Endothelial cell of umbilical vein (primary cell): ENCODE measurements around the gene SCAPER. TPM values are rescaled to one million over a fixed set of nuclear protein-coding genes. Genes with fewer than 3 reads are reported as not detected.

ENCODE experiments used
- BruUV-seq: library from RNA; stranded (reverse); fragments of 400-500 nt; replicated peaks from 2 replicates; lab custom pipeline; 2021; lab: Mats Ljungman, UMichigan
- CTCF ChIA-PET: fragments of 300-600, 350-600 bp; sonication (Branson Sonifier 250); formaldehyde crosslinking; loops from one replicate; lab custom pipeline; 2021; ENCODE audit warnings: antibody characterized with exemption, inconsistent platforms; lab: Charles Lee
- POLR2A ChIA-PET: fragments of 300-600, 350-600 bp; sonication (Branson Sonifier 250); formaldehyde crosslinking; loops from one replicate; lab custom pipeline; 2021; ENCODE audit warnings: antibody characterized with exemption, inconsistent platforms; lab: Charles Lee
- DNase-seq: peaks from one replicate; pipeline ENCODE4 v3.0.0-alpha.2; 2011; ENCODE audit warnings: low read depth, low spot score
- FAIRE-seq: peaks from 2 replicates; lab custom pipeline; 2011; peaks lifted over from hg19 to GRCh38; lab: Jason Lieb, UNC
- H2AFZ ChIP-seq: 2 replicates; pipeline ENCODE4 v1.6.0; 2012; ENCODE audit warnings: low read depth, low read length, control low read depth, inconsistent platforms
- H3K27ac ChIP-seq: 2 replicates; pipeline ENCODE4 v1.5.1; 2011; ENCODE audit warnings: low read depth, mild to moderate bottlenecking, control low read depth, low read length, moderate library complexity; ENCODE audit not compliant: insufficient read depth
- H3K27me3 ChIP-seq, 2 experiments: 2 replicates each; pipeline versions ENCODE4 v1.6.0 to v1.6.1; 2011; ENCODE audit warnings: low read length in 2 of 2, mixed read lengths in 1 of 2; ENCODE audit not compliant: control insufficient read depth in 2 of 2, insufficient read depth in 2 of 2
- H3K36me3 ChIP-seq, 2 experiments: 2 replicates in 1 of 2; 3 replicates in 1 of 2; pipeline ENCODE4 v1.5.1; 2011; ENCODE audit warnings: low read length in 2 of 2, mild to moderate bottlenecking in 1 of 2, moderate library complexity in 1 of 2; ENCODE audit not compliant: control insufficient read depth in 2 of 2, insufficient read depth in 2 of 2; ENCODE audit errors: extremely low read depth in 1 of 2
- H3K4me1 ChIP-seq: 3 replicates; pipeline ENCODE4 v1.5.1; 2011; ENCODE audit warnings: mild to moderate bottlenecking, low read length; ENCODE audit not compliant: control insufficient read depth, insufficient read depth; ENCODE audit errors: extremely low read depth
- H3K4me2 ChIP-seq: 2 replicates; pipeline ENCODE4 v1.6.1; 2011; ENCODE audit warnings: low read length, control low read depth, mixed read lengths; ENCODE audit not compliant: insufficient read depth
- H3K4me3 ChIP-seq, 3 experiments: fragments of 200-600 bp in 1 of 3; sonication (generic), shearing (Covaris generic) in 1 of 3; replicated peaks in 1 of 3; 2 replicates each; pipeline ENCODE4 v1.5.1; 2011 to 2016; ENCODE audit warnings: control low read depth in 3 of 3, low read length in 3 of 3, mild to moderate bottlenecking in 2 of 3, inconsistent platforms in 1 of 3, low read depth in 1 of 3, moderate library complexity in 1 of 3; ENCODE audit not compliant: insufficient read depth in 1 of 3
- H3K79me2 ChIP-seq: 2 replicates; pipeline ENCODE4 v1.6.0; 2012; ENCODE audit warnings: low read length, inconsistent platforms; ENCODE audit not compliant: control insufficient read depth, insufficient read depth
- H3K9ac ChIP-seq: replicated peaks from 2 replicates; pipeline ENCODE3; 2011; ENCODE audit warnings: low read length, control low read depth; ENCODE audit not compliant: insufficient read depth; ENCODE audit errors: extremely low read depth
- H3K9me1 ChIP-seq: replicated peaks from 3 replicates; pipeline ENCODE4 v1.6.0; 2011; ENCODE audit warnings: mild to moderate bottlenecking, low read length; ENCODE audit not compliant: control insufficient read depth, insufficient read depth; ENCODE audit errors: extremely low read depth
- H3K9me3 ChIP-seq: replicated peaks from 2 replicates; pipeline ENCODE4 v1.5.1; 2012; ENCODE audit warnings: low read length, inconsistent platforms; ENCODE audit not compliant: control insufficient read depth, insufficient read depth
- H4K20me1 ChIP-seq: replicated peaks from 2 replicates; pipeline ENCODE3; 2011; ENCODE audit warnings: mild to moderate bottlenecking, low read length; ENCODE audit not compliant: control insufficient read depth, insufficient read depth; ENCODE audit errors: extremely low read depth
- CTCF ChIP-seq, 2 donors: IDR thresholded peaks; 1 replicate in 1 of 2; 2 replicates in 1 of 2; pipeline ENCODE4 v1.5.1; 2011; ENCODE audit warnings: low read length in 2 of 2, mild to moderate bottlenecking in 2 of 2, moderate library complexity in 2 of 2, control low read depth in 1 of 2, inconsistent platforms in 1 of 2, low read depth in 1 of 2; ENCODE audit not compliant: insufficient read depth in 1 of 2; ENCODE audit errors: extremely low read depth in 1 of 2
- EZH2 ChIP-seq: IDR thresholded peaks from 2 replicates; pipeline ENCODE4 v1.6.1; 2012; ENCODE audit warnings: borderline replicate concordance, low read depth, mild to moderate bottlenecking, moderate library complexity, low read length, inconsistent platforms; ENCODE audit not compliant: severe bottlenecking
- FOS ChIP-seq: IDR thresholded peaks from 2 replicates; pipeline ENCODE4 v1.6.1; 2011; ENCODE audit warnings: mild to moderate bottlenecking, low read length, moderate library complexity, borderline replicate concordance; ENCODE audit not compliant: insufficient read depth
- GATA2 ChIP-seq: IDR thresholded peaks from 2 replicates; pipeline ENCODE4 v1.7.0; 2011; ENCODE audit warnings: low read depth, mild to moderate bottlenecking, moderate library complexity, mixed read lengths, low read length; ENCODE audit not compliant: insufficient read length, insufficient read depth
- JUN ChIP-seq: IDR thresholded peaks from 2 replicates; pipeline ENCODE4 v1.6.1; 2011; ENCODE audit warnings: borderline replicate concordance, low read depth; ENCODE audit not compliant: insufficient read length, insufficient read depth
- MAX ChIP-seq: IDR thresholded peaks from 2 replicates; pipeline ENCODE4 v1.6.1; 2011; ENCODE audit not compliant: insufficient read depth, insufficient read length
- MYC ChIP-seq: IDR thresholded peaks from one replicate; pipeline ENCODE4 v1.6.1; 2011; ENCODE audit warnings: mild to moderate bottlenecking, low read depth, low read length
- POLR2A ChIP-seq: IDR thresholded peaks from 2 replicates; pipeline ENCODE4 v1.6.1; 2012; ENCODE audit warnings: low read depth, mild to moderate bottlenecking, control low read depth, low read length
- POLR2AphosphoS5 ChIP-seq: IDR thresholded peaks from 2 replicates; pipeline ENCODE4 v1.6.1; 2012; ENCODE audit warnings: low read depth, mild to moderate bottlenecking, control low read depth, low read length, moderate library complexity; ENCODE audit not compliant: insufficient read depth
- dilution Hi-C: fragments of 300-500 bp; cut with MboI; formaldehyde crosslinking; loops from one replicate; pipeline ENCODE4 v1.15.0; 2019; ENCODE audit warnings: low sequenced_read_pairs; ENCODE audit not compliant: extremely low pct_ligation_motif_present
- intact Hi-C: fragments of 100-400 bp; cut with micrococcal nuclease; formaldehyde crosslinking; loops from one replicate; pipeline ENCODE4 v1.10.0; 2022
- polyA plus RNA-seq, 4 experiments: library from polyadenylated mRNA; depleted of rRNA in 3 of 4; stranded (reverse) in 3 of 4; unstranded in 1 of 4; fragments of >200 nt; gene quantifications; 2 replicates each; pipeline versions ENCODE4 v1.2.1 to v1.2.3, GENCODE V29; 2011 to 2012; ENCODE audit warnings: missing spikeins in 1 of 4
- total RNA-seq: library from RNA; stranded (reverse); gene quantifications from 2 replicates; pipeline ENCODE4 v1.2.3, GENCODE V29; 2021

SCAPER gene
- total and polyA plus RNA-seq, 2 donors (not counting 3 experiments of a cell fraction or from before 2014, with no cell fraction given): 2.7 to 12.7 TPM

- no peaks in the 10 kb centered on the region for H3K4me1 ChIP-seq
- ChIA-PET CTCF (no interaction called here), POLR2A (no interaction called here)
- no peak overlapping the region for H3K27ac ChIP-seq
- BruUV-seq: no TSS peak
- no peak for DNase-seq
- no peaks in the 10 kb centered on the region for H4K20me1 ChIP-seq
- no peaks in the 10 kb centered on the region for H3K9me3 ChIP-seq
- H3K4me2 ChIP-seq: no peak overlapping the region
- H2AFZ ChIP-seq: no peak overlapping the region
- dilution Hi-C loops: no loop called here
- no peaks in the 10 kb centered on the region for H3K36me3 ChIP-seq
- H3K9me1 ChIP-seq: no peaks in the 10 kb centered on the region
- no peak overlapping the region for H3K4me3 ChIP-seq
- FAIRE-seq: no peak
- H3K79me2 ChIP-seq: no peaks in the 10 kb centered on the region
- no peak overlapping the region for H3K9ac ChIP-seq
- TF ChIP-seq MAX: no peak
- no peak for TF ChIP-seq POLR2AphosphoS5
- no peak for TF ChIP-seq JUN
- no peak for TF ChIP-seq FOS
- no peak for TF ChIP-seq CTCF (IDR thresholded peaks at IDR 0.05; ENCODE audit: extremely low read depth in 1 of 2, insufficient read depth in 1 of 2, low read depth in 1 of 2, low read length in 2 of 2)
- TF ChIP-seq MYC: no peak
- no peak for TF ChIP-seq EZH2
- TF ChIP-seq POLR2A: no peak
- no peak for TF ChIP-seq GATA2
- intact Hi-C loops: no loop called here
- H3K27me3 ChIP-seq: no peaks in the 10 kb centered on the region
Observed at GRCh38 chr15:76803049-76803571, 102.0 kb downstream of the SCAPER start.
